Gastroesophageal sphincter (tissue), 3 donors: ENCODE results near the gene ACTL6A.

Experiments used
- CTCF ChIP-seq, 4 experiments: fragments of 200-600 bp in 2 of 4; fragments of 450-650 bp in 2 of 4; sonication (generic) in 1 of 4; IDR thresholded peaks; one replicate each; pipeline ENCODE4 v1.5.1; 2017 to 2019; ENCODE audit warnings: antibody characterized with exemption in 4 of 4, mild to moderate bottlenecking in 2 of 4, moderate library complexity in 2 of 4
- POLR2A ChIP-seq, 2 donors: fragments of 450-650 bp; IDR thresholded peaks; one replicate each; pipeline ENCODE4 v1.6.1; 2017; ENCODE audit warnings: antibody characterized with exemption in 2 of 2, mild to moderate bottlenecking in 2 of 2, moderate library complexity in 1 of 2
- POLR2AphosphoS5 ChIP-seq: sonication (generic); formaldehyde crosslinking; IDR thresholded peaks from one replicate; pipeline ENCODE4 v1.6.1; 2017; ENCODE audit warnings: antibody characterized with exemption

GRCh38 chr3:179531576-179531975, 31.1 kb upstream of the ACTL6A start:
- no peak for TF ChIP-seq CTCF (IDR thresholded peaks at IDR 0.05)
- no peak for TF ChIP-seq POLR2A (IDR thresholded peaks at IDR 0.05)
- TF ChIP-seq POLR2AphosphoS5, result no peak
